ENCODE measurements around the gene MLF2. TPM values are rescaled to one million over a fixed set of nuclear protein-coding genes. Genes with fewer than 3 reads are reported as not detected.
A peak's percentile ranks its signal among the peaks of the same experiment; 100 is the strongest.

Gene MLF2
- total RNA-seq, 1 experiment from 2014 or later = 309 TPM

DNA sequence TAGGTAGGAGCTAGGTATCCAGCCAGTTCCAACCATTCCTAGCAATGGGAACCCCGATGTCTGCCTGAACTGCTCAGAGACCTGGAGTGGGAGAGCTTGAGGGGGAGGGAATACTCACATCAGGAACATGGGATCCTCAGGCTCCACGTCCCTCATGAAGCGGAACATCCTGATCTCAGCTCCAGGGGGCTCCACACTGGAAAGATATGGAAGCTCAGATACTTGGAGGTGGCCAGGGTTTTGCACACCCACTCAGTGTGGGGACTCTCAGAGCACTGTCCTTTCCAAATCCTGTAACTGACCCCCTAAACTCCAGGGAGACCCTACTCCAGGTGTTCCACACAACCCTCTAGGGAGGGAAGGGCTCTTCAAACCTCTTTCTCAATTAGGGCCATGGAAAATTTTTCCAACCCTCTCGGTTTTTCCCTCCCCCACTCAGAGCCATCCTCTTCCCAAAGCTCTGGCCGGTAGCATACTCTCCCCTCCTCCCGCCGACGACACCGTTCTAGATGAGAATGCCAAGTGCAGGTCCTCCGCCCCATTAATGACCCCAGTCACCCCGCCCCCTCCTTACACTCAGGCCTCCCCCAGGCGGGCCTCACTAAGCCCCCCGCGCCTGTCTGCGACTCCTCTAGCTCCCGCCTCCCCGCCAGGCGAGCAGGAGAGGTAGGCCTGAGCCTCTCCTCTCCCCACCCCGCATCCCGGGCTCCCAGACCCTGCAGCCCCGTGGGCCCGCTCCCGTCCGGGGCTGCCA, 597 bp downstream of the MLF2 start:
- Histone ChIP-seq H3K4me3 (replicated peaks in 1 of 2; ENCODE audit: low read depth in 1 of 2, low read length in 2 of 2) (peak overlapping the region; percentile 94 to 99), H3K9me3 (ENCODE audit: control insufficient read depth in 1 of 2, insufficient read depth in 1 of 2, low read depth in 1 of 2, low read length in 2 of 2) (no peaks in the 10 kb centered on the region), H3K27me3 (ENCODE audit: insufficient read depth, low read length) (no peaks in the 10 kb centered on the region), H2AFZ (ENCODE audit: low read depth, low read length, poor library complexity, severe bottlenecking) (no peak overlapping the region), H3K4me2 (ENCODE audit: low read length) (peak overlapping the region; percentile 76), H3K36me3 (ENCODE audit: control insufficient read depth in 1 of 2, insufficient read depth in 2 of 2, low read length in 2 of 2) (peaks cover 34 to 44% of the 10 kb centered on the region in 2 experiments; a peak in 3 of 4 replicates), H3K9ac (ENCODE audit: low read length) (peak overlapping the region; percentile 99), H3K4me1 (ENCODE audit: control insufficient read depth in 1 of 2, insufficient read depth in 2 of 2, low read length in 2 of 2) (peaks cover 14 to 30% of the 10 kb centered on the region in 2 experiments; a peak in 3 of 4 replicates), H3K79me2 (ENCODE audit: insufficient read depth, low read length) (peaks cover 31% of the 10 kb centered on the region), H4K20me1 (ENCODE audit: insufficient read depth) (no peaks in the 10 kb centered on the region), H3K27ac (ENCODE audit: low read depth, low read length) (peak overlapping the region; percentile 92), H3K9me2 (ENCODE audit: insufficient read depth) (no peaks in the 10 kb centered on the region)
- intact Hi-C loops (cut with micrococcal nuclease) = loop anchor here (2.0 to 5.0 kb wide), 2 partner anchors 14 to 210 kb away; partner anchors contain the start of gene PTMS
- BruUV-seq (replicated peaks) = TSS peak; percentile 48
- ATAC-seq (peak; percentile 20), DNase-seq (ENCODE audit: low read depth, low spot score) (no peak)
- RAD21 ChIA-PET (ENCODE audit: low non-redundant PET in 1 of 2, low total read pairs in 2 of 2, uncharacterized antibody in 2 of 2, unreplicated experiment in 2 of 2) = interaction anchor here in 1 of 2 experiments (2.9 kb wide), 1 partner anchor 13 kb away, joined by 15 read pairs; the partner anchor contains the start of gene PTMS
- CTCF ChIA-PET = interaction anchor here (0.8 to 4.6 kb wide), 17 partner anchors 8 to 185 kb away, joined by 3 to 53 read pairs (median 6); partner anchors contain the start of genes CDCA3, COPS7A, PTMS and SPSB2
- TF ChIP-seq, protein P1, sequence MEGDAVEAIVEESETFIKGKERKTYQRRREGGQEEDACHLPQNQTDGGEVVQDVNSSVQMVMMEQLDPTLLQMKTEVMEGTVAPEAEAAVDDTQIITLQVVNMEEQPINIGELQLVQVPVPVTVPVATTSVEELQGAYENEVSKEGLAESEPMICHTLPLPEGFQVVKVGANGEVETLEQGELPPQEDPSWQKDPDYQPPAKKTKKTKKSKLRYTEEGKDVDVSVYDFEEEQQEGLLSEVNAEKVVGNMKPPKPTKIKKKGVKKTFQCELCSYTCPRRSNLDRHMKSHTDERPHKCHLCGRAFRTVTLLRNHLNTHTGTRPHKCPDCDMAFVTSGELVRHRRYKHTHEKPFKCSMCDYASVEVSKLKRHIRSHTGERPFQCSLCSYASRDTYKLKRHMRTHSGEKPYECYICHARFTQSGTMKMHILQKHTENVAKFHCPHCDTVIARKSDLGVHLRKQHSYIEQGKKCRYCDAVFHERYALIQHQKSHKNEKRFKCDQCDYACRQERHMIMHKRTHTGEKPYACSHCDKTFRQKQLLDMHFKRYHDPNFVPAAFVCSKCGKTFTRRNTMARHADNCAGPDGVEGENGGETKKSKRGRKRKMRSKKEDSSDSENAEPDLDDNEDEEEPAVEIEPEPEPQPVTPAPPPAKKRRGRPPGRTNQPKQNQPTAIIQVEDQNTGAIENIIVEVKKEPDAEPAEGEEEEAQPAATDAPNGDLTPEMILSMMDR (IDR thresholded peaks at IDR 0.05 in 2 of 3, conservative IDR thresholded peaks at IDR 0.05 in 1 of 3; ENCODE audit: borderline replicate concordance in 1 of 3, insufficient read depth in 1 of 3, low read depth in 2 of 3, low read length in 2 of 3) = peak in 2 of 3 experiments; percentile 44 to 45; a peak in 3 of 6 replicates
- TF ChIP-seq POLR2AphosphoS5 (IDR thresholded peaks at IDR 0.05; ENCODE audit: low read depth, low read length) = 0 out of 2 replicates have a peak, but pooled peaks have one; percentile 12
- no peak for TF ChIP-seq POLR2A (IDR thresholded peaks at IDR 0.05; ENCODE audit: borderline replicate concordance, extremely low read depth, insufficient read depth, insufficient read length)
- TF ChIP-seq, protein P2, sequence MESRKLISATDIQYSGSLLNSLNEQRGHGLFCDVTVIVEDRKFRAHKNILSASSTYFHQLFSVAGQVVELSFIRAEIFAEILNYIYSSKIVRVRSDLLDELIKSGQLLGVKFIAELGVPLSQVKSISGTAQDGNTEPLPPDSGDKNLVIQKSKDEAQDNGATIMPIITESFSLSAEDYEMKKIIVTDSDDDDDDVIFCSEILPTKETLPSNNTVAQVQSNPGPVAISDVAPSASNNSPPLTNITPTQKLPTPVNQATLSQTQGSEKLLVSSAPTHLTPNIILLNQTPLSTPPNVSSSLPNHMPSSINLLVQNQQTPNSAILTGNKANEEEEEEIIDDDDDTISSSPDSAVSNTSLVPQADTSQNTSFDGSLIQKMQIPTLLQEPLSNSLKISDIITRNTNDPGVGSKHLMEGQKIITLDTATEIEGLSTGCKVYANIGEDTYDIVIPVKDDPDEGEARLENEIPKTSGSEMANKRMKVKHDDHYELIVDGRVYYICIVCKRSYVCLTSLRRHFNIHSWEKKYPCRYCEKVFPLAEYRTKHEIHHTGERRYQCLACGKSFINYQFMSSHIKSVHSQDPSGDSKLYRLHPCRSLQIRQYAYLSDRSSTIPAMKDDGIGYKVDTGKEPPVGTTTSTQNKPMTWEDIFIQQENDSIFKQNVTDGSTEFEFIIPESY (IDR thresholded peaks at IDR 0.05; ENCODE audit: extremely low read depth, insufficient replicate concordance, low read length) = no peak
- POLR2A ChIA-PET = interaction anchor here (0.8 to 3.3 kb wide), 11 partner anchors 11 to 218 kb away, joined by 3 to 41 read pairs (median 5); partner anchors contain the start of genes COPS7A, GAPDH, PTMS and TPI1

Measured in HCT116 (cell line).